ENCODE results near the gene GPR158.

GPR158 gene

DNA sequence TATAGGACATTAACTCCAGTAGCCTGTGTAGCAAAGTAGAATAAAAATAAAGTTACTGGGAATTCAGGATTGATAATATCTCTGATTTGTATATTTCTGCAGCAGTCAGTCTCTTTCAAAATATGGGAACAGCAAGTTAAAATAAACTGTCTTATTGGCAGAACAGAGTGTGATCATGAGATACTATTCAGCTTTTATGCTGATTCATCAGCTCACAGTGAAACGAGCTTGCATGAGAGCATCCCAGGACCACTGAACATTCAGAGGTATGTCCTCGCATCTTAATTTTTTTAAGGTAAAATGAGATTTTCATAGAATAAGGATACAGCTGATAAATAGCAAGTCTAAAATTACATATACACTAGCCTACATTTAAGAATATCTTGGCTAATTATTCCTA lies 476.7 kb downstream of the GPR158 start:
- TF ChIP-seq, protein P1, sequence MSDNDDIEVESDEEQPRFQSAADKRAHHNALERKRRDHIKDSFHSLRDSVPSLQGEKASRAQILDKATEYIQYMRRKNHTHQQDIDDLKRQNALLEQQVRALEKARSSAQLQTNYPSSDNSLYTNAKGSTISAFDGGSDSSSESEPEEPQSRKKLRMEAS (IDR thresholded peaks at IDR 0.05) = no peak
- TF ChIP-seq RAD21 (IDR thresholded peaks at IDR 0.05; ENCODE audit: low read depth) (no peak), TEAD4 (IDR thresholded peaks at IDR 0.05) (no peak), TCF12 (IDR thresholded peaks at IDR 0.05; ENCODE audit: low read depth) (no peak), TAF1 (IDR thresholded peaks at IDR 0.05; ENCODE audit: low read depth) (no peak), ZBTB7A (IDR thresholded peaks at IDR 0.05; ENCODE audit: low read depth) (no peak), YY1 (IDR thresholded peaks at IDR 0.05; ENCODE audit: low read depth) (no peak)
